ENCODE measurements around the gene RGSL1.

DNA sequence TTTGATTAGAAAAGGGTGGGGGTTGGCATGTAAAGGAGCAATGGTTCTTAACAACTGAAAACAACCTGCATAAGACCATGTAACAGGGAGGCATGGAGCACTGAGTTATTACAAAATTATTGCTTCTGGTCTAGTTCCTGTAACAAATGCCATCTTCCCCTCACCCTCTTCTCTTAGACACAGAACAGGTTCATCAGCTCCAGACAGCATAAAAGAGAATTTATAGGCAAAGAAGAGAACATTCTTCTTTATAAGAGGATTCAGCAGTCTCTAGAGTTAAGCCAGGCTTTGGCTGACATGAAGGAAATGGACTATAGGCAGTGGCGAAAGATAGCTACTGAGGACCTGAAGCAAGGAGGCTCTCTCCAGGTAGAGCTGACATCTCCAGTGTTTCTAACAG is 38.9 kb downstream of the RGSL1 start:
- TF ChIP-seq CTCF (IDR thresholded peaks at IDR 0.05; ENCODE audit: low read depth, low read length, poor library complexity, severe bottlenecking) (no peak), EZH2phosphoT487 (IDR thresholded peaks at IDR 0.05; ENCODE audit: borderline replicate concordance, low read length) (no peak)
